Measurements from ENCODE around the gene KCNMB1.

GRCh38 chr5:170411100-170411499 lies 21.9 kb upstream of the KCNMB1 start:
- TF ChIP-seq CTCF (optimal IDR thresholded peaks at IDR 0.05 in 1 of 3, IDR thresholded peaks at IDR 0.05 in 1 of 3, conservative IDR thresholded peaks at IDR 0.05 in 1 of 3; ENCODE audit: extremely low read depth in 1 of 3, insufficient read depth in 2 of 3, low read length in 3 of 3) (no peak), EZH2 (IDR thresholded peaks at IDR 0.05; ENCODE audit: low read length) (no peak)
